ENCODE measurements around the gene LAMC1.

The LAMC1 gene

DNA sequence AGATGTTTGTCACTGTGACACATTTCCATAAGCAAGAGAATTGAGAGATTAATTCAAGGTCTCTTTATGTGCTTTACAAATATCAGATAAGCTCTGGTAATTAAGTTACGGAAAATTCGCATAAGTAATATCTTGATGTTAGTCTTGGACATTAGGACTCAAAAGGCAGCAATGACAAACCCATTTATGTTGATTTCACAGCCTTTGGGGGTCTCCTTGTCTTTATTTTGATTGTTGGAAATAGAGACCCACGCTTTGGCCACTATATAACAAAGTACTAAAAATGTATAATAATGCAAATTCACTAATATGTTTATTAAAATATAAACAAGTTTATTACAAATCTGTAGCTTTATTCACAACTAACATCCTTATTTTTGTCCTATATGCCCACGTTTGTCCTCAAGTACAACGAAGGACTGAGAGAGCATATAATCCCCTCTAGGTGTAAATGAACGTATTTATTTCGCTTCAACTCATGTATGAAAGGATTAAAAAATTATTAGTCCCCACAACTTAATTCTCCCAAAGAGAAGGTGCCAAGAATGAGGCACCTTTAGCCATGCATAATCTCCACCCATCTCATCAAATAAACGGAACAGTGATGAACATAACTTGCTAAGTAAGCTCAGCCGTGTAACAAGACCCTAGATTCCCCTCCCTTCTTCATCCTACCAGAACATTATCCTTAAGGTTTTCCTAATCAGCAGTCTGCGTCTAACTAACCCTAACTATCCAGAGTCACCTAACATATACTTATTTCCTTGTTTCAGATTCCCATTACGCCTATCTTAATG is 1.6 kb upstream of the LAMC1 start:
- no peak for DNase-seq (ENCODE audit: low read depth in 2 of 2)

- DNase-seq (ENCODE audit: low read depth in 2 of 2): peak; percentile 95
Measured at GRCh38 chr1:183022202-183023145, 746 bp upstream of the LAMC1 start.

DNA sequence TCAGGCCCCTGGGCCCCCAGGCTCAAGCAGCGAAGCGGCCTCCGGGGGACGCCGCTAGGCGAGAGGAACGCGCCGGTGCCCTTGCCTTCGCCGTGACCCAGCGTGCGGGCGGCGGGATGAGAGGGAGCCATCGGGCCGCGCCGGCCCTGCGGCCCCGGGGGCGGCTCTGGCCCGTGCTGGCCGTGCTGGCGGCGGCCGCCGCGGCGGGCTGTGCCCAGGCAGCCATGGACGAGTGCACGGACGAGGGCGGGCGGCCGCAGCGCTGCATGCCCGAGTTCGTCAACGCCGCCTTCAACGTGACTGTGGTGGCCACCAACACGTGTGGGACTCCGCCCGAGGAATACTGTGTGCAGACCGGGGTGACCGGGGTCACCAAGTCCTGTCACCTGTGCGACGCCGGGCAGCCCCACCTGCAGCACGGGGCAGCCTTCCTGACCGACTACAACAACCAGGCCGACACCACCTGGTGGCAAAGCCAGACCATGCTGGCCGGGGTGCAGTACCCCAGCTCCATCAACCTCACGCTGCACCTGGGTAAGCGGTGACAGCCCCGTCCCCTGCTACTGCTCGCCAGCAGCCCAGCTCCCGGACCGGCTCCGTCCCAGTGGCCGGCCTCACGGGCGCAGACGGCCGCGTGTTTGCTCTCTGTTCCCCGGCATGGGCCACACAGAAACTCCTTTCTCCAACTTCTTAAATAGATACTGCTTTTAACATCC is 539 bp downstream of the LAMC1 start:
- DNase-seq (ENCODE audit: low read depth in 2 of 2): no peak

GRCh38 chr1:183024317-183025009 is 1.2 kb downstream of the LAMC1 start:
- no peak for DNase-seq (ENCODE audit: low read depth in 2 of 2)

DNA sequence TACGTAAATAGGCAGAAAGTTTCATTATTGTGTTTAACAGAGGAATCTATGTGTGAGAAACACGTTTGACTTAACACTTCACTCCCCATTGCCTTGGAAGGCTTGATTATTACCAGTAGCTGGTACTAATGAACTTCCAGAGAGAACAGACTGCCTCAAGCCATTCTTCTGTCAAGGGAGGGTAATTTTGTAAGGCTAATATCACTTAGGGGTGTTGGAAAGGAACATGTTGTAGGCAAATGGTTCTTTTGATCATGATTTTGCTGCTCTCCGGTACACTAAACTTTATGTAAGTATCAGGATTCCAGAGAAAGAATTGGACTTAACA is 1.8 kb downstream of the LAMC1 start:
- DNase-seq (ENCODE audit: low read depth in 2 of 2): no peak

DNA sequence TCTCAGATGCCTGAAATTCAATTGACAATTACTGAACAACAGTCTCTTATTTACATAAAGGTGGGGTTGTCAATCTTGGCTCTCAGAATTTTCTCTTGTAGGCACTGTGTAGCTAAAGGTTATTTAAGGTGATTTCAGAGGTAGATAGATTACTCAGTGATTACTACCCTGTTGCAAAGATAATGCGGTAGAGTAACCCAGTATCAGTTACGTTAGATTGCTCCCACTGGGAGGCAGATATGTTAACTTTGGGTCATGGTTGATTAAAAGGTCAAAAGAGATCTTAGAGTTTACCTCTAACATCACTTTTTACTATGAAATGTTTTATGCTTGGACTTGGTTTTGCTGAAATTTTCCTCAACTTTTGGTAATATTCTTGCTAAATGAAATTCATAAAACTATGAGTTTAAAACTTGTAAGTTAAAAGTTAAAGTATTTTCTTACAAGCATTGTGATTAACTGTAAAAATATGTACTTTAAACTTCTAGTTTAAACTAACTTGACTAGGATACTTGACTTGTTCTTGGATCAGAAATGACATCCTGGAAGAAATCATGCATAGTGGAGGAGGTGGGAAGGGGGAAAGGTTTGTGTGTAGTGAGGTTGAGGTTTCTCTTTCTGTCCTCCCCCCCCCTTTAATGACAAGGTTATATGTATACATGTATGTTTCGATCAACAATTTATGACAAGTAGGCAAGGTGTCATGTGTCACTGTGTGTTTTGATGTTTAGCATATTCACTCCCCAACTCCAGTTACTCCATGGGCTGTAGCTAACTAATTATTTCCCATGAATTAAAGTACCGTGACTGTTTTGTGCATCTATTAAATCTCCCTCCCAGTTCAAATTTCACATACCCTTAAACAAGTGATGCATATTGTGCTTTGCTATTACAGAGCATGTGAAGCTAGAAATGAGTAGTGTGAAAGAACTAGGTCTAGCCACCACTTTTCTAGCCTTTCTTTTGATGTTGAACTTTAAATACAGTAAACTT is 2.9 kb downstream of the LAMC1 start:
- no peak for DNase-seq (ENCODE audit: low read depth in 2 of 2)

- no peak for DNase-seq (ENCODE audit: low read depth in 2 of 2)
Measured at GRCh38 chr1:183027031-183027430, 3.8 kb downstream of the LAMC1 start.

DNA sequence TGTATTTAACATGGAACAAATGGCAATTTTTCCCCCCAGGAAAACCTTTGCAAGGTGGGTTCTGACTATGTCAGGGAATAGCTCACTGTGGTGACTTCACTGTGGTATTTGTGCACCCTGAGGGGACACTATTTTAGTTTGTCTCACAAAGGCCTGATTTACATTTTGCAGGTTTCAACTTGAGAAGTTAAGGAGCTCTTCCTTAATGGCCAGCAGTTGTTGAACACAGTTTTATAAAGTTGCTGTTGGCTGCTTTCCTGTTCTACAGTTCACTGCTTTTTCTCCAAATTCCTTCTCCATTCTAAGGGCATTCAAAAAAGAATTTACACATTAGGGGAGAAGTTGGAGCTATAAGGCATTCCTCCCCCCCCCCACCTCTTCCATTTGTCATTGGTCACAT is 4.6 kb downstream of the LAMC1 start:
- no peak for DNase-seq (ENCODE audit: low read depth in 2 of 2)

GRCh38 chr1:183029591-183030000 is 6.4 kb downstream of the LAMC1 start:
- DNase-seq (ENCODE audit: low read depth in 2 of 2): no peak

DNA sequence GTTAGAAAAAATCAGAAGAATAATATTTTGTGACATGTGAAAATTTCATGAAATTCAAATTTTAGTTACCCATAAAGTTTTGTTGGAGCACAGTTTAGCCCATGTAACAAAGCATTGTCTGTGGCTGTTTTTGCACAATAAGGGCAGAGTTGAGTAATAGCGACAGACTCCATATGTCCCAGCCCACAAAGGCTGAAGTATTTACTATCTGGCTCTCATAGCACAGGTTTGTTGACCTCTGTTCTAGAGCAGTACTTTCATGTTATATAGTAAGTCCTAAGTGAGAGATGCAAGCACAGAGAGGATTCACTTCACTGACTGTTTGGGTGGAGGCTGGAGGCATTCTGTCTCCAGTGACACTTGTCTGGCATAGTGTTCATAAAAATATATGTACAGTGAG is 6.8 kb downstream of the LAMC1 start:
- DNase-seq (ENCODE audit: low read depth in 2 of 2): no peak

DNA sequence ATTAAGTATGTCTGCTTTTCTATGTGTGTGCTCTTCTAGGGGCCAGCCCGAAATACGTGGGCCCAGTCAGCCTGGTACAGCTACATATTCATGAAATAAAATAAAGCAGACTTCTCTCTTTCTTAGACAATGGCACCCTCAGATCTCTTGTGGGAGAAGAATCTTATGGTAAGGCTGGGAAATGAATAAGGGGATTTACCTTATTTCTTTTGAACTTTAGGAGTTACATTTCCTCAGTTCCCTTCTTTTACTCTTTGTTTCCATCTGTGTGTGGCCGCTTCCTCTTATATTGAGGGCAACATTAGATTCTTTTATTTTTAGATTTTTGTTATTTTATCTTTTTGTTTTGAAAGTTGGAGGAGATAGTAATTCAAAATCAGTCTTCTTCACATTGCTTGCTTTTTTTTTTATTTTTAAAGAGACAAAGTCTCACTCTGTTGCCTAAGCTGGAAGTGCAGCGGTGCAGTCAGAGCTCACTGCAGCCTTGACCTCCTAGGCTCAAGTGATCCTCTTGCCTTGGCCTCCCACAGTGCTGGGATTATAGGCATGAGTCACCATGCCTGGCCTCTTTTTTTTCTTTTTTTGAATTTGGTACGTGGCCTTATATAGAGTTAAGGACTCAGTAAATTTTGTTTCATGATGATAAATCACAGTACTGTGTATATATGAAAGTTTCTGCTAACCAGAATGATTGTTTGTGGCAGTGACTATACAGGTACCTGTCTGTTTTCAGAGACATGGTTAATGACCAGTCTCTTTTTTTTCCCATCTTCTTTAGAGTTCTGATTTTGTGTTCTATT is 9.1 kb downstream of the LAMC1 start:
- DNase-seq (ENCODE audit: low read depth in 2 of 2): no peak

DNA sequence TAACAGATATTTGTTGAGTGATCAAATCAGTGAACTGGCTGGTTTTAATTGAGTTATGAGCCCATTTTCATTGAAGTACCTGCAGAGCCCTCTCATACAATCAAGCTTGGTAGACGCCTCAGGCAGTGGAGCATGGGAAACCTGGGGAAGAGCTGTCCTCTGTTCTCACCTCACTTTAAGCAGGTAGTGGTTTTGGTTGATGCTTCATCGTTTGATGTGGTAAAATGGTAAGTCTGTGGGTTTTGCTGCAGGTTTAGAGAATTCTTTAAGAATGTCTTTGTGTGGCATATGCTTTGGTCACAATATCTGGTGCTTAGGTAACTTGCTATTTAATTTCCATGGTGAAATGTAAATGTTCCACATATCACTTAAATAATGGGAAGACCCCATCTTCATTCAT is 10.0 kb downstream of the LAMC1 start:
- no peak for DNase-seq (ENCODE audit: low read depth in 2 of 2)

DNA sequence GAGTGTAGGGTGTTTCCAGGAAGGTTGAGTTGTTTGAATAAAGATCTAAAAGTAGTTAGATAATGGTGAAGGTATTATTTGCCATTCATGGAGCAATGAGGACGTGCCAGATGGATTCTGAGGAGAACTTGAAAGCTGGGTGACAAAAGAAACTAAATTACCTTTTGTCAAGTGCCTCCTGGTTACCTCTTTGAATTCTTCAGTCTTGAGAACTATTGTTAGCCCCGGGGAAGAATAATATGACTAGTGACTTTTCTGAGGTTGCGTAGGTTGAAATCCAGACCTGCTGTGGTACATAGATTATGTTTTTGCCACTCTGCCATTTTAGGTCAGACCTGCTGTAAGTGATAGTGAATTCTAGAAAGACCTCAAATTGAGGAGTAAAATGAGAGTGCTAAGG is 11.5 kb downstream of the LAMC1 start:
- no peak for DNase-seq (ENCODE audit: low read depth in 2 of 2)

GRCh38 chr1:183038333-183038866 is 15.2 kb downstream of the LAMC1 start:
- no peak for DNase-seq (ENCODE audit: low read depth in 2 of 2)

GRCh38 chr1:183038913-183039312 is 15.7 kb downstream of the LAMC1 start:
- no peak for DNase-seq (ENCODE audit: low read depth in 2 of 2)

DNA sequence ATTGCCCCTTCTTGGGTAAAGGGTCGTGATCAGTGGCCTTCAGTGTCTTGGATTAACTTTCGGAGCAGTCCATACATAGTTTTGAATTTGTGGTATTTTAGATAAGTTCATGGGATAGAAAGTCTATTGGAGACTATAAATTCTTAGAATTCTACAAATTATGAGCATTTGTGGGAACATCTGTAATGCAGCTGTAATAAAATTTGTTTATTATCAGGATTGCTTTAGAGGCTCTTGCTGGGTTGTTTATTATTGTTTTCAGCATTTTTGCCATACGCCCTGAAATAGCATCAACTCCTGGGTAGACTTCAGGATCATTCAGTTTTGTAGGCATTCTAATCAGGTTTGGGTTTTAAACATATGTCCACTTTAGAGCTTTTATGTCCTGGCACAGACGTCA is 16.1 kb downstream of the LAMC1 start:
- DNase-seq (ENCODE audit: low read depth in 2 of 2): no peak

GRCh38 chr1:183039985-183040447 is 16.8 kb downstream of the LAMC1 start:
- peak; percentile 69 to 75 for DNase-seq (ENCODE audit: low read depth in 2 of 2)

GRCh38 chr1:183040547-183040971 is 17.3 kb downstream of the LAMC1 start:
- DNase-seq (ENCODE audit: low read depth in 2 of 2): no peak

GRCh38 chr1:183043254-183043653 is 20.0 kb downstream of the LAMC1 start:
- no peak for DNase-seq (ENCODE audit: low read depth in 2 of 2)

All from fibroblast of skin of left biceps (primary cell).